Uterus (tissue), 2 donors: Measurements from ENCODE around the gene HECTD2.
"Not testable (repeated sequence)": the region's sequence is repeated elsewhere in the genome, so short reads cannot be mapped to it uniquely, and the experiment has no call there.

Experiments
- CTCF ChIP-seq, 4 experiments: fragments of 200-600 bp in 2 of 4; fragments of 450-650 bp in 2 of 4; sonication (generic) in 2 of 4; IDR thresholded peaks; one replicate each; pipeline ENCODE4 v1.5.1; 2016 to 2019; ENCODE audit warnings: antibody characterized with exemption in 4 of 4, mild to moderate bottlenecking in 2 of 4, moderate library complexity in 1 of 4
- POLR2A ChIP-seq, 2 donors: fragments of 450-650 bp; IDR thresholded peaks; one replicate each; pipeline ENCODE4 v1.6.1; 2016; ENCODE audit warnings: antibody characterized with exemption in 2 of 2, mild to moderate bottlenecking in 1 of 2, moderate library complexity in 1 of 2

GRCh38 chr10:91438228-91438627, 28.1 kb downstream of the HECTD2 start:
- not testable (repeated sequence) for TF ChIP-seq CTCF, POLR2A (IDR thresholded peaks at IDR 0.05)
